OCI-LY3 (cell line): ENCODE measurements around the gene SFXN5.

Experiments used
- CTCF ChIP-seq: fragments of 200-600, 300-600 bp; sonication (generic); IDR thresholded peaks from 2 replicates; pipeline ENCODE4 v1.5.1; 2014; ENCODE audit warnings: antibody characterized with exemption, low read length, low read depth
- EZH2phosphoT487 ChIP-seq: fragments of 200-600 bp; shearing (Covaris generic); IDR thresholded peaks from 2 replicates; pipeline ENCODE4 v1.6.1; 2018; ENCODE audit warnings: antibody characterized with exemption, mixed run types, low read depth

DNA sequence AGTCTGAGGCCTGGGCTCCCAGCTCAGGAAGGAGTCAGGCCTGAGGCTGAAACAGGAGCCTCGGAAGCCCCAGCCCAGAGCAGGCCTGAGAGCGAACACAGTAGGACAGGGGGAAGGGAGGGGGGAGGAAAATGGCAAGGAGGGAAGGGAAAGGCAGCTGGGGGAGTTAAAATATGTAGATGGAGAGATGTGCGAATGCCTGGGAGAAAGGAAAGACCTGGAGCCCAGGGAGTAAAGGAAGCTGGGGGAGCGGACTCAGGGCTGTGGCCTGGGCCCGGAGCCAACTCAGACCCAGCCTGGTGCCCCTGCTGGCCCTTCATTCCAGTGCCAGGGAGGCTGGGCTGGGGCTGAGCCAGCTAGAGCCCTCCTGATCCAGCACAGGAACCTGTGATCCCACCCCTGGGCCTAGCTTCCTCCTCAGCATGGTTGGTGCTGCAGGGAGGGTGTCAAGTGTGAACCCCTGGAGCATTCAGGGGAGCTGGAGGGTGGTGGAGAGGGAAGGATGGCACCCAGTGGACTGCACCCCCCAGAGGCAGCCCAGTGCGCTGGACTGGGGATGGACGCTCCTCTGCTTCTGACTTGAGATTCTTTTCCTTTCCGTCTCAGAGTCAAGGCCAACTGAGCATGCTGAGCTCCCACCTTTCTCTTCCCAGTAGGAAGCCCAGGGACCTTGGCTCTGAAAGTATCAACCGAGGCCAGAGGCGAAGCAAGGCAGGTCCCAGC is 107.9 kb downstream of the SFXN5 start:
- TF ChIP-seq CTCF (no peak), EZH2phosphoT487 (no peak)
